K562 (cell line): ENCODE results near the gene THAP4.

Source experiments
- CBFA2T2 ChIP-seq: fragments of 450-650 bp; conservative IDR thresholded peaks from 2 replicates; pipeline ENCODE4 v1.6.1; 2017; ENCODE audit warnings: mild to moderate bottlenecking
- CTCF ChIP-seq, 3 experiments: IDR thresholded peaks in 2 of 3; conservative IDR thresholded peaks in 1 of 3; 2 replicates each; pipeline ENCODE4 v1.5.1; 2011 to 2012; ENCODE audit warnings: low read length in 3 of 3, mild to moderate bottlenecking in 3 of 3, control low read depth in 2 of 3, improper control_type of control experiment in 1 of 3, inconsistent platforms in 1 of 3, low read depth in 1 of 3, mixed read lengths in 1 of 3, moderate library complexity in 1 of 3; ENCODE audit not compliant: insufficient read depth in 2 of 3
- EP300 ChIP-seq: IDR thresholded peaks from 2 replicates; pipeline ENCODE4 v1.6.1; 2012; ENCODE audit warnings: low read length, improper control_type of control experiment
- FOXP1 ChIP-seq: sonication (generic); formaldehyde crosslinking; IDR thresholded peaks from 2 replicates; pipeline ENCODE4 v1.8.0; 2022; ENCODE audit warnings: mild to moderate bottlenecking, missing genetic modification reagents
- MTA3 ChIP-seq: fragments of 450-650 bp; formaldehyde crosslinking; IDR thresholded peaks from 2 replicates; pipeline ENCODE4 v1.6.1; 2017; ENCODE audit warnings: mild to moderate bottlenecking, borderline replicate concordance
- MTF1 ChIP-seq: fragments of 250-450 bp; sonication (Bioruptor Pico); IDR thresholded peaks from 2 replicates; pipeline ENCODE4 v1.9.0; 2021; ENCODE audit warnings: moderate library complexity, mild to moderate bottlenecking, inconsistent platforms, borderline replicate concordance
- RNF2 ChIP-seq: sonication (generic); IDR thresholded peaks from 2 replicates; pipeline ENCODE4 v1.6.1; 2016

GRCh38 chr2:241637795-241638660, 1.1 kb upstream of the THAP4 start:
- no peak for TF ChIP-seq FOXP1 (CRISPR knock-in tag)
- TF ChIP-seq RNF2 = no peak
- no peak for TF ChIP-seq CBFA2T2
- no peak for TF ChIP-seq MTF1
- no peak for TF ChIP-seq EP300
- no peak for TF ChIP-seq CTCF (IDR thresholded peaks at IDR 0.05 in 2 of 3, conservative IDR thresholded peaks at IDR 0.05 in 1 of 3; ENCODE audit: insufficient read depth in 2 of 3, low read depth in 1 of 3, low read length in 3 of 3)
- no peak for TF ChIP-seq MTA3
